Measurements from ENCODE around the gene MYO7A.

MYO7A gene

DNA sequence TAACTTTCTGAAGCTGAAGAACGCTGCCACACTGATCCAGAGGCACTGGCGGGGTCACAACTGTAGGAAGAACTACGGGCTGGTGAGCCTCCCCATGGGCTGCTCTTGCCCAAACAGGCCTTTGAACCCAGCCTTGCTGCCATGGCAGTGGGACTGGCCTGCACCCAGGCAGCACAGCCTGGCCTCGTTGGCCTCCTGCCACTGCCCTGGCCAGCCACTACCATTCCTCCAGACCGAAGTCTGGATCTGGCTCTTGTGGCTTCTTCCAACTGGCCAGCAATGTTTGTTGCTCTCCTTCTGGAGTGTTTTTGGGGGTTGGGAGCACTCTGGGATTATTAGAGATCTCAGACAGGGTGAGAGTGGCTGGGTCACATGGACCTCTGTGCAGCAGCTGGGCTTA lies 51.0 kb downstream of the MYO7A start:
- no peaks in the 10 kb centered on the region for H4K20me1 ChIP-seq (ENCODE audit: insufficient read depth, low read length)
- no peak overlapping the region for H3K27ac ChIP-seq (ENCODE audit: low read depth, low read length, poor library complexity, severe bottlenecking)
- H3K4me3 ChIP-seq (ENCODE audit: low read depth, low read length, poor library complexity, severe bottlenecking), result no peak overlapping the region
- H3K79me2 ChIP-seq (ENCODE audit: insufficient read depth, low read length), result no peaks in the 10 kb centered on the region
- no peaks in the 10 kb centered on the region for H3K36me3 ChIP-seq (ENCODE audit: insufficient read depth, low read length)
- H3K9me3 ChIP-seq (ENCODE audit: low read length), result no peaks in the 10 kb centered on the region
- H3K9me2 ChIP-seq (ENCODE audit: low read depth, low read length), result no peaks in the 10 kb centered on the region
- no peaks in the 10 kb centered on the region for H3K27me3 ChIP-seq (ENCODE audit: insufficient read depth, low read length)
- no peaks in the 10 kb centered on the region for H3F3A ChIP-seq (ENCODE audit: insufficient read depth, low read length)
- no peak overlapping the region for H3K9ac ChIP-seq (ENCODE audit: low read length)
- no peaks in the 10 kb centered on the region for H3K4me1 ChIP-seq (ENCODE audit: insufficient read depth, low read length, severe bottlenecking)
- no peak overlapping the region for H3K4me2 ChIP-seq (ENCODE audit: low read length)
- H2AFZ ChIP-seq (ENCODE audit: low read length), result no peak overlapping the region
- TF ChIP-seq EZH2 (IDR thresholded peaks at IDR 0.05; ENCODE audit: borderline replicate concordance, low read length), result no peak
- TF ChIP-seq, protein P1, sequence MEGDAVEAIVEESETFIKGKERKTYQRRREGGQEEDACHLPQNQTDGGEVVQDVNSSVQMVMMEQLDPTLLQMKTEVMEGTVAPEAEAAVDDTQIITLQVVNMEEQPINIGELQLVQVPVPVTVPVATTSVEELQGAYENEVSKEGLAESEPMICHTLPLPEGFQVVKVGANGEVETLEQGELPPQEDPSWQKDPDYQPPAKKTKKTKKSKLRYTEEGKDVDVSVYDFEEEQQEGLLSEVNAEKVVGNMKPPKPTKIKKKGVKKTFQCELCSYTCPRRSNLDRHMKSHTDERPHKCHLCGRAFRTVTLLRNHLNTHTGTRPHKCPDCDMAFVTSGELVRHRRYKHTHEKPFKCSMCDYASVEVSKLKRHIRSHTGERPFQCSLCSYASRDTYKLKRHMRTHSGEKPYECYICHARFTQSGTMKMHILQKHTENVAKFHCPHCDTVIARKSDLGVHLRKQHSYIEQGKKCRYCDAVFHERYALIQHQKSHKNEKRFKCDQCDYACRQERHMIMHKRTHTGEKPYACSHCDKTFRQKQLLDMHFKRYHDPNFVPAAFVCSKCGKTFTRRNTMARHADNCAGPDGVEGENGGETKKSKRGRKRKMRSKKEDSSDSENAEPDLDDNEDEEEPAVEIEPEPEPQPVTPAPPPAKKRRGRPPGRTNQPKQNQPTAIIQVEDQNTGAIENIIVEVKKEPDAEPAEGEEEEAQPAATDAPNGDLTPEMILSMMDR (IDR thresholded peaks at IDR 0.05; ENCODE audit: low read length), result no peak

DNA sequence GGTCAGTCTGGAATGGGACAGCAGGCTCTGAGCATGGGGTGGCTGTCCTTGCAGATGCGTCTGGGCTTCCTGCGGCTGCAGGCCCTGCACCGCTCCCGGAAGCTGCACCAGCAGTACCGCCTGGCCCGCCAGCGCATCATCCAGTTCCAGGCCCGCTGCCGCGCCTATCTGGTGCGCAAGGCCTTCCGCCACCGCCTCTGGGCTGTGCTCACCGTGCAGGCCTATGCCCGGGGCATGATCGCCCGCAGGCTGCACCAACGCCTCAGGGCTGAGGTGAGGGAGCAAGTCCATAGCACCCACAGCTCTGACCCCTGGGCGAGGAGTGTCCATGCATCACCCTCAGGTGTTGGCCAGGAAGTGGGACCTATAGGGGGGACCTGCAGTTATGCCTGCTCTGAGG lies 51.6 kb downstream of the MYO7A start:
- Histone ChIP-seq H3F3A (ENCODE audit: insufficient read depth, low read length) (no peaks in the 10 kb centered on the region), H4K20me1 (ENCODE audit: insufficient read depth, low read length) (no peaks in the 10 kb centered on the region), H3K4me2 (ENCODE audit: low read length) (no peak overlapping the region), H3K36me3 (ENCODE audit: insufficient read depth, low read length) (no peaks in the 10 kb centered on the region), H3K9ac (ENCODE audit: low read length) (no peak overlapping the region), H3K9me3 (ENCODE audit: low read length) (no peaks in the 10 kb centered on the region), H3K4me3 (ENCODE audit: low read depth, low read length, poor library complexity, severe bottlenecking) (no peak overlapping the region), H2AFZ (ENCODE audit: low read length) (no peak overlapping the region), H3K27ac (ENCODE audit: low read depth, low read length, poor library complexity, severe bottlenecking) (no peak overlapping the region), H3K27me3 (ENCODE audit: insufficient read depth, low read length) (no peaks in the 10 kb centered on the region), H3K9me2 (ENCODE audit: low read depth, low read length) (no peaks in the 10 kb centered on the region), H3K4me1 (ENCODE audit: insufficient read depth, low read length, severe bottlenecking) (no peaks in the 10 kb centered on the region), H3K79me2 (ENCODE audit: insufficient read depth, low read length) (no peaks in the 10 kb centered on the region)
- TF ChIP-seq EZH2 (IDR thresholded peaks at IDR 0.05; ENCODE audit: borderline replicate concordance, low read length), result no peak
- TF ChIP-seq, protein P1 (IDR thresholded peaks at IDR 0.05; ENCODE audit: low read length), result no peak

DNA sequence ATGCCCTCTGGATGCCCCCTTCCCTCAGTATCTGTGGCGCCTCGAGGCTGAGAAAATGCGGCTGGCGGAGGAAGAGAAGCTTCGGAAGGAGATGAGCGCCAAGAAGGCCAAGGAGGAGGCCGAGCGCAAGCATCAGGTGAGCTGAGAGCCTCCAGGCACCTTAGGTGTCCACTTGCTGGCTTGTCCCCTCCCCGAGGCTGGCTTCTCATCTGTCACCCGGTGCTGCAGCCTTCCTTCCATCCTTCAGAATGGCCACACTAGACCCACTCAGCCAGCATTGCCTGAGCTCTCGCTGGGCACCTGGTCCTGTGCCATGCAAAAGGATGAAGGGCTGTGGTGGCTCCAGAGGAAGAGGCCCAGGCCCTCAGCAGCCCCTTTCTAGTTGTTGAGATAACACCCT lies 52.3 kb downstream of the MYO7A start:
- no peak overlapping the region for H3K4me2 ChIP-seq (ENCODE audit: low read length)
- no peak overlapping the region for H3K9ac ChIP-seq (ENCODE audit: low read length)
- H3K9me3 ChIP-seq (ENCODE audit: low read length), result no peaks in the 10 kb centered on the region
- no peaks in the 10 kb centered on the region for H3K27me3 ChIP-seq (ENCODE audit: insufficient read depth, low read length)
- no peaks in the 10 kb centered on the region for H3F3A ChIP-seq (ENCODE audit: insufficient read depth, low read length)
- no peaks in the 10 kb centered on the region for H3K4me1 ChIP-seq (ENCODE audit: insufficient read depth, low read length, severe bottlenecking)
- H3K36me3 ChIP-seq (ENCODE audit: insufficient read depth, low read length), result no peaks in the 10 kb centered on the region
- no peak overlapping the region for H2AFZ ChIP-seq (ENCODE audit: low read length)
- H3K79me2 ChIP-seq (ENCODE audit: insufficient read depth, low read length), result no peaks in the 10 kb centered on the region
- H4K20me1 ChIP-seq (ENCODE audit: insufficient read depth, low read length), result no peaks in the 10 kb centered on the region
- TF ChIP-seq, protein P1 (IDR thresholded peaks at IDR 0.05; ENCODE audit: low read length), result no peak
- no peak for TF ChIP-seq EZH2 (IDR thresholded peaks at IDR 0.05; ENCODE audit: borderline replicate concordance, low read length)
- H3K4me3 ChIP-seq (ENCODE audit: low read depth, low read length, poor library complexity, severe bottlenecking), result no peak overlapping the region
- H3K27ac ChIP-seq (ENCODE audit: low read depth, low read length, poor library complexity, severe bottlenecking), result no peak overlapping the region
- H3K9me2 ChIP-seq (ENCODE audit: low read depth, low read length), result no peaks in the 10 kb centered on the region

Measured in OCI-LY1 (cell line).